ENCODE data around the gene AZIN2. TPM values are rescaled to one million over a fixed set of nuclear protein-coding genes. Genes with fewer than 3 reads are reported as not detected.

Gene AZIN2
- total and polyA plus RNA-seq, 2 of the 8 experiments (the other 6 are each of a cell fraction or from before 2014, with no cell fraction given), result 0.22 to 0.91 TPM

GRCh38 chr1:33036526-33037503 lies 44.1 kb upstream of the AZIN2 start, which contains the start of gene AK2 (continued):
- TF ChIP-seq, protein P1, sequence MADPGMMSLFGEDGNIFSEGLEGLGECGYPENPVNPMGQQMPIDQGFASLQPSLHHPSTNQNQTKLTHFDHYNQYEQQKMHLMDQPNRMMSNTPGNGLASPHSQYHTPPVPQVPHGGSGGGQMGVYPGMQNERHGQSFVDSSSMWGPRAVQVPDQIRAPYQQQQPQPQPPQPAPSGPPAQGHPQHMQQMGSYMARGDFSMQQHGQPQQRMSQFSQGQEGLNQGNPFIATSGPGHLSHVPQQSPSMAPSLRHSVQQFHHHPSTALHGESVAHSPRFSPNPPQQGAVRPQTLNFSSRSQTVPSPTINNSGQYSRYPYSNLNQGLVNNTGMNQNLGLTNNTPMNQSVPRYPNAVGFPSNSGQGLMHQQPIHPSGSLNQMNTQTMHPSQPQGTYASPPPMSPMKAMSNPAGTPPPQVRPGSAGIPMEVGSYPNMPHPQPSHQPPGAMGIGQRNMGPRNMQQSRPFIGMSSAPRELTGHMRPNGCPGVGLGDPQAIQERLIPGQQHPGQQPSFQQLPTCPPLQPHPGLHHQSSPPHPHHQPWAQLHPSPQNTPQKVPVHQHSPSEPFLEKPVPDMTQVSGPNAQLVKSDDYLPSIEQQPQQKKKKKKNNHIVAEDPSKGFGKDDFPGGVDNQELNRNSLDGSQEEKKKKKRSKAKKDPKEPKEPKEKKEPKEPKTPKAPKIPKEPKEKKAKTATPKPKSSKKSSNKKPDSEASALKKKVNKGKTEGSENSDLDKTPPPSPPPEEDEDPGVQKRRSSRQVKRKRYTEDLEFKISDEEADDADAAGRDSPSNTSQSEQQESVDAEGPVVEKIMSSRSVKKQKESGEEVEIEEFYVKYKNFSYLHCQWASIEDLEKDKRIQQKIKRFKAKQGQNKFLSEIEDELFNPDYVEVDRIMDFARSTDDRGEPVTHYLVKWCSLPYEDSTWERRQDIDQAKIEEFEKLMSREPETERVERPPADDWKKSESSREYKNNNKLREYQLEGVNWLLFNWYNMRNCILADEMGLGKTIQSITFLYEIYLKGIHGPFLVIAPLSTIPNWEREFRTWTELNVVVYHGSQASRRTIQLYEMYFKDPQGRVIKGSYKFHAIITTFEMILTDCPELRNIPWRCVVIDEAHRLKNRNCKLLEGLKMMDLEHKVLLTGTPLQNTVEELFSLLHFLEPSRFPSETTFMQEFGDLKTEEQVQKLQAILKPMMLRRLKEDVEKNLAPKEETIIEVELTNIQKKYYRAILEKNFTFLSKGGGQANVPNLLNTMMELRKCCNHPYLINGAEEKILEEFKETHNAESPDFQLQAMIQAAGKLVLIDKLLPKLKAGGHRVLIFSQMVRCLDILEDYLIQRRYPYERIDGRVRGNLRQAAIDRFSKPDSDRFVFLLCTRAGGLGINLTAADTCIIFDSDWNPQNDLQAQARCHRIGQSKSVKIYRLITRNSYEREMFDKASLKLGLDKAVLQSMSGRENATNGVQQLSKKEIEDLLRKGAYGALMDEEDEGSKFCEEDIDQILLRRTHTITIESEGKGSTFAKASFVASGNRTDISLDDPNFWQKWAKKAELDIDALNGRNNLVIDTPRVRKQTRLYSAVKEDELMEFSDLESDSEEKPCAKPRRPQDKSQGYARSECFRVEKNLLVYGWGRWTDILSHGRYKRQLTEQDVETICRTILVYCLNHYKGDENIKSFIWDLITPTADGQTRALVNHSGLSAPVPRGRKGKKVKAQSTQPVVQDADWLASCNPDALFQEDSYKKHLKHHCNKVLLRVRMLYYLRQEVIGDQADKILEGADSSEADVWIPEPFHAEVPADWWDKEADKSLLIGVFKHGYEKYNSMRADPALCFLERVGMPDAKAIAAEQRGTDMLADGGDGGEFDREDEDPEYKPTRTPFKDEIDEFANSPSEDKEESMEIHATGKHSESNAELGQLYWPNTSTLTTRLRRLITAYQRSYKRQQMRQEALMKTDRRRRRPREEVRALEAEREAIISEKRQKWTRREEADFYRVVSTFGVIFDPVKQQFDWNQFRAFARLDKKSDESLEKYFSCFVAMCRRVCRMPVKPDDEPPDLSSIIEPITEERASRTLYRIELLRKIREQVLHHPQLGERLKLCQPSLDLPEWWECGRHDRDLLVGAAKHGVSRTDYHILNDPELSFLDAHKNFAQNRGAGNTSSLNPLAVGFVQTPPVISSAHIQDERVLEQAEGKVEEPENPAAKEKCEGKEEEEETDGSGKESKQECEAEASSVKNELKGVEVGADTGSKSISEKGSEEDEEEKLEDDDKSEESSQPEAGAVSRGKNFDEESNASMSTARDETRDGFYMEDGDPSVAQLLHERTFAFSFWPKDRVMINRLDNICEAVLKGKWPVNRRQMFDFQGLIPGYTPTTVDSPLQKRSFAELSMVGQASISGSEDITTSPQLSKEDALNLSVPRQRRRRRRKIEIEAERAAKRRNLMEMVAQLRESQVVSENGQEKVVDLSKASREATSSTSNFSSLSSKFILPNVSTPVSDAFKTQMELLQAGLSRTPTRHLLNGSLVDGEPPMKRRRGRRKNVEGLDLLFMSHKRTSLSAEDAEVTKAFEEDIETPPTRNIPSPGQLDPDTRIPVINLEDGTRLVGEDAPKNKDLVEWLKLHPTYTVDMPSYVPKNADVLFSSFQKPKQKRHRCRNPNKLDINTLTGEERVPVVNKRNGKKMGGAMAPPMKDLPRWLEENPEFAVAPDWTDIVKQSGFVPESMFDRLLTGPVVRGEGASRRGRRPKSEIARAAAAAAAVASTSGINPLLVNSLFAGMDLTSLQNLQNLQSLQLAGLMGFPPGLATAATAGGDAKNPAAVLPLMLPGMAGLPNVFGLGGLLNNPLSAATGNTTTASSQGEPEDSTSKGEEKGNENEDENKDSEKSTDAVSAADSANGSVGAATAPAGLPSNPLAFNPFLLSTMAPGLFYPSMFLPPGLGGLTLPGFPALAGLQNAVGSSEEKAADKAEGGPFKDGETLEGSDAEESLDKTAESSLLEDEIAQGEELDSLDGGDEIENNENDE (IDR thresholded peaks at IDR 0.05; ENCODE audit: insufficient replicate concordance, low read length), result no peak
- TF ChIP-seq MAX (IDR thresholded peaks at IDR 0.05), result peak; percentile 99
- TF ChIP-seq KDM4A (IDR thresholded peaks at IDR 0.05; ENCODE audit: low read depth, low read length, severe bottlenecking), result peak; percentile 88
- TF ChIP-seq, protein P2, sequence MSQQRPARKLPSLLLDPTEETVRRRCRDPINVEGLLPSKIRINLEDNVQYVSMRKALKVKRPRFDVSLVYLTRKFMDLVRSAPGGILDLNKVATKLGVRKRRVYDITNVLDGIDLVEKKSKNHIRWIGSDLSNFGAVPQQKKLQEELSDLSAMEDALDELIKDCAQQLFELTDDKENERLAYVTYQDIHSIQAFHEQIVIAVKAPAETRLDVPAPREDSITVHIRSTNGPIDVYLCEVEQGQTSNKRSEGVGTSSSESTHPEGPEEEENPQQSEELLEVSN (IDR thresholded peaks at IDR 0.05), result peak; percentile 100
- TF ChIP-seq CEBPB (IDR thresholded peaks at IDR 0.05; ENCODE audit: low read depth, low read length), result no peak
- peak; percentile 88 for TF ChIP-seq CREB1 (IDR thresholded peaks at IDR 0.05)
- TF ChIP-seq RNF2 (IDR thresholded peaks at IDR 0.05; ENCODE audit: borderline replicate concordance, low read depth, low read length, missing control alignments, poor library complexity, severe bottlenecking), result no peak
- peak; percentile 95 for TF ChIP-seq CHD2 (IDR thresholded peaks at IDR 0.05; ENCODE audit: low read length)

Measured in H1 (cell line).